VCaP (cell line): Measurements from ENCODE around the gene TEX36.
A peak's percentile ranks its signal among the peaks of the same experiment; 100 is the strongest.

Experiments
- H3K27ac ChIP-seq: fragments of 450-650 bp; 2 replicates; pipeline ENCODE4 v1.5.1; 2017
- TF ChIP-seq, protein P1 (sequence below): fragments of 450-650 bp; conservative IDR thresholded peaks from 2 replicates; pipeline ENCODE4 v1.5.1; 2017; ENCODE audit warnings: mild to moderate bottlenecking, moderate library complexity

The TEX36 gene

DNA sequence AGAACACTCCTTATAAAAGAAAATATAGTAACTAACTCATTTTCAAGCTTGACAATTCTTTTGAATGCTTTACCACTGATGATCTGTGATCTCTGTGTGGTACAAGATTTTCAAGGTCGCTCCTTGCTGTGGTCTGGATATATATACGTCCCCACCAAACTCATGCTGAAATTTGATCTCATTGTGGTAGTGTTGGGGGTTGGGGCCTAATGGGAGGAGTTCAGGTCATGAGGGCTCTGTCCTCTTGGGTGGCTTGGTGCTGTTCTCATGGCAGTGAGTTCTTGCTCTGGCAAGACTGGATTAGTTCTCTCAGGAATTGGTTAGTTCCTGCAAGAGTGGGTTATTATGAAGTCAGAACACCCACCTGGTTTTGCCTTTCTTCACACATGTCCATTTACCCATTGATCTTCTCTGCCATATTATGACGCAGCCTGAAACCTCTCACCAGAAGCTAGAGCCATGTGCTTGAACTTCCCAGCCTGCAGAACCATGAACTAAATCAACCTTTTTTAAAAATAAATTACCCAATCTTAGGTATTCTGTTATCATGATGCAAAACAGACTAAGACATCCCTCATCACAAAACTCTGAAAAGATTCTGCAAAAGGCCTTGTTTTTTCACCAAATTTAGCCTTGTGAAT, 28.3 kb upstream of the TEX36 start:
- H3K27ac ChIP-seq, result no peak overlapping the region
- TF ChIP-seq, protein P1, sequence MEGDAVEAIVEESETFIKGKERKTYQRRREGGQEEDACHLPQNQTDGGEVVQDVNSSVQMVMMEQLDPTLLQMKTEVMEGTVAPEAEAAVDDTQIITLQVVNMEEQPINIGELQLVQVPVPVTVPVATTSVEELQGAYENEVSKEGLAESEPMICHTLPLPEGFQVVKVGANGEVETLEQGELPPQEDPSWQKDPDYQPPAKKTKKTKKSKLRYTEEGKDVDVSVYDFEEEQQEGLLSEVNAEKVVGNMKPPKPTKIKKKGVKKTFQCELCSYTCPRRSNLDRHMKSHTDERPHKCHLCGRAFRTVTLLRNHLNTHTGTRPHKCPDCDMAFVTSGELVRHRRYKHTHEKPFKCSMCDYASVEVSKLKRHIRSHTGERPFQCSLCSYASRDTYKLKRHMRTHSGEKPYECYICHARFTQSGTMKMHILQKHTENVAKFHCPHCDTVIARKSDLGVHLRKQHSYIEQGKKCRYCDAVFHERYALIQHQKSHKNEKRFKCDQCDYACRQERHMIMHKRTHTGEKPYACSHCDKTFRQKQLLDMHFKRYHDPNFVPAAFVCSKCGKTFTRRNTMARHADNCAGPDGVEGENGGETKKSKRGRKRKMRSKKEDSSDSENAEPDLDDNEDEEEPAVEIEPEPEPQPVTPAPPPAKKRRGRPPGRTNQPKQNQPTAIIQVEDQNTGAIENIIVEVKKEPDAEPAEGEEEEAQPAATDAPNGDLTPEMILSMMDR, result no peak

DNA sequence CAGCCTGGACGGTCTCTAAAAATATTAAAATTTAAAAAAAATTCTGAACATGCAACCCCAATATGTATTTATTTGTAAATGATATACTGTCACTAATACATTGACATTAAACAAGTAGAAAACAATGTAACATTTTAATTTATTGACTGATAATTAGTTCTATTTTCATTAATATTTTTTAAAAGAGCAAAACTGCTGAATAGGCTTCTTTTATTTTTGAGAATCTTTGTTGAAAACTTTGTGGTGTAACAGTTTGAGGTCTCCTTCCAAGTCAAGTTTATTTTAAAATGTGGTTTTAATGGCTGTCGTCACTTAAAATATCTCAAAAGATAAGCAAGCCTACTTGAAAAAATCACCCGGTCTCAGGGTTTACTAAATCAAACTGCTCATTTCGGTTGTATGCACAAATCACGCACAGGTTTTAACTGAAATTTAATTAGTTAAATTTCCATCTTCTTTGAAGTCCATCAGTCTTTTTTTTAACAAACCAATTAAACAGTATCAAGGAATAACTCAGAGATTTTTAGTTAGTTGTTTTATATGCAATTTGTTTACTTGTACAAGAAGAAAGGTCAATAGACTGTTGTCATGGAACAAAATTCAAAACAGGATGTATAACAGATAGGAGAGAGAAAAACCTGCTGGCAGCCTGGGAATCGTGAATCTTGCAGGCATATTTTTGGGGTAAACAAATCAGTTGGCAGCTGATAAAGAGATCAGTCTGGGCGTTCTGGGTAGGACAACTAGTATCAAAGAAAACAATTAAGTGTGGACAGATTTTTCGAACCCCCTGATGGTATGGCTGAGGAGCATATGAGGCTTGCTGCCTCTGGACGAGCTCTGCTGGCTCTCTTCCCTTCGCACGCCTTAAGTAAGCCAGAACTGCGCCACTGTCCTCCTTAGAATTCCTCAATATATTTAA, 26.9 kb upstream of the TEX36 start:
- TF ChIP-seq, protein P1, result no peak
- peak overlapping the region; percentile 19; the same call in 1 of the 2 replicates for H3K27ac ChIP-seq

- no peak overlapping the region; the same call in 1 of the 2 replicates for H3K27ac ChIP-seq
Measured at GRCh38 chr10:125708971-125709503, 26.1 kb upstream of the TEX36 start.

GRCh38 chr10:125707541-125708468, 24.8 kb upstream of the TEX36 start:
- peak overlapping the region; percentile 48 for H3K27ac ChIP-seq
- TF ChIP-seq, protein P1, result no peak

More at GRCh38 chr10:125708971-125709503, 26.1 kb upstream of the TEX36 start:
- TF ChIP-seq, protein P1, result no peak

GRCh38 chr10:125700355-125700911, 17.5 kb upstream of the TEX36 start:
- TF ChIP-seq, protein P1, result peak; percentile 56; the same call in 1 of the 2 replicates
- H3K27ac ChIP-seq, result no peak overlapping the region

GRCh38 chr10:125699562-125700143, 16.7 kb upstream of the TEX36 start:
- TF ChIP-seq, protein P1, result no peak
- no peak overlapping the region for H3K27ac ChIP-seq
